Vagina (tissue), 2 donors: Measurements from ENCODE around the gene DNM3. TPM values are rescaled to one million over a fixed set of nuclear protein-coding genes. Genes with fewer than 3 reads are reported as not detected.

ENCODE experiments used
- DNase-seq, 2 donors: peaks; one replicate each; pipeline ENCODE4 v3.0.0-alpha.2; 2017; ENCODE audit errors: extremely low spot score in 2 of 2
- H3K27ac ChIP-seq: fragments of 200-600 bp; sonication (generic); one replicate; pipeline ENCODE4 v1.5.1; 2019
- H3K27me3 ChIP-seq: fragments of 200-600 bp; sonication (generic); one replicate; pipeline ENCODE4 v1.5.1; 2019
- H3K36me3 ChIP-seq, 2 donors: fragments of 200-600 bp; sonication (generic); one replicate each; pipeline ENCODE4 v1.5.1; 2017 to 2019
- H3K4me1 ChIP-seq: fragments of 200-600 bp; sonication (generic); one replicate; pipeline ENCODE4 v1.5.1; 2019
- H3K4me3 ChIP-seq, 2 donors: fragments of 200-600 bp; sonication (generic); 1 replicate in 1 of 2; 2 replicates in 1 of 2; pipeline ENCODE4 v1.5.1; 2016 to 2019
- H3K9me3 ChIP-seq: fragments of 200-600 bp; sonication (generic); one replicate; pipeline ENCODE4 v1.5.1; 2019
- CTCF ChIP-seq, 3 experiments: fragments of 450-650 bp in 2 of 3; fragments of 200-600 bp in 1 of 3; sonication (generic) in 1 of 3; IDR thresholded peaks; one replicate each; pipeline ENCODE4 v1.5.1; 2017 to 2019; ENCODE audit warnings: antibody characterized with exemption in 3 of 3, mild to moderate bottlenecking in 2 of 3, moderate library complexity in 2 of 3
- POLR2A ChIP-seq, 2 donors: fragments of 450-650 bp; IDR thresholded peaks; one replicate each; pipeline ENCODE4 v1.6.1; 2017; ENCODE audit warnings: antibody characterized with exemption in 2 of 2, mild to moderate bottlenecking in 2 of 2, moderate library complexity in 2 of 2
- POLR2AphosphoS5 ChIP-seq, 2 donors: sonication (generic); formaldehyde crosslinking; IDR thresholded peaks; one replicate each; pipeline ENCODE4 v1.9.0; 2017; ENCODE audit warnings: antibody characterized with exemption in 2 of 2, mild to moderate bottlenecking in 2 of 2, low read depth in 1 of 2; ENCODE audit not compliant: insufficient read depth in 1 of 2
- intact Hi-C: fragments of 100-400 bp; cut with DNase I; formaldehyde crosslinking; loops from one replicate; pipeline ENCODE4 v1.15.1; 2023
- microRNA counts, 2 donors: library from miRNA; unstranded; fragments of <30 nt; microRNA quantifications; one replicate each; lab custom pipeline; 2016 to 2017
- microRNA-seq: library from miRNA; unstranded; fragments of <30 nt; microRNA quantifications from one replicate; pipeline ENCODE4, GENCODE V29; 2017; ENCODE audit warnings: borderline number of aligned reads, borderline replicate concordance
- small RNA-seq: library from RNA; depleted of rRNA; stranded (forward); fragments of <200 nt; gene quantifications from one replicate; pipeline ENCODE3, GENCODE V24; 2016
- total RNA-seq: library from RNA; depleted of rRNA; stranded (reverse); fragments of >200 nt; gene quantifications from one replicate; pipeline ENCODE4 v1.2.3, GENCODE V29; 2016

The DNM3 gene
- total RNA-seq, 1 donor from 2014 or later = 15.5 TPM

GRCh38 chr1:172456344-172456769 lies 615.1 kb downstream of the DNM3 start:
- H3K27ac ChIP-seq = no peak overlapping the region
- no peak overlapping the region for H3K4me3 ChIP-seq
- no peaks in the 10 kb centered on the region for H3K27me3 ChIP-seq
- intact Hi-C loops = no loop called here
- no peaks in the 10 kb centered on the region for H3K9me3 ChIP-seq
- H3K36me3 ChIP-seq = no peaks in the 10 kb centered on the region
- DNase-seq = no peak
- TF ChIP-seq POLR2AphosphoS5 (IDR thresholded peaks at IDR 0.05; ENCODE audit: insufficient read depth in 1 of 2, low read depth in 1 of 2) = no peak
- TF ChIP-seq POLR2A (IDR thresholded peaks at IDR 0.05) = no peak
- TF ChIP-seq CTCF (IDR thresholded peaks at IDR 0.05) = no peak
- H3K4me1 ChIP-seq = no peaks in the 10 kb centered on the region

GRCh38 chr1:172457479-172458130 lies 616.3 kb downstream of the DNM3 start:
- intact Hi-C loops = no loop called here
- TF ChIP-seq POLR2AphosphoS5 (IDR thresholded peaks at IDR 0.05; ENCODE audit: insufficient read depth in 1 of 2, low read depth in 1 of 2) (no peak), CTCF (IDR thresholded peaks at IDR 0.05) (no peak)
- no peaks in the 10 kb centered on the region for H3K36me3 ChIP-seq

GRCh38 chr1:172460177-172460576 lies 618.9 kb downstream of the DNM3 start:
- no peaks in the 10 kb centered on the region for H3K27me3 ChIP-seq

More at GRCh38 chr1:172457479-172458130, 616.3 kb downstream of the DNM3 start:
- Histone ChIP-seq H3K9me3 (no peaks in the 10 kb centered on the region), H3K4me3 (no peak overlapping the region), H3K27me3 (no peaks in the 10 kb centered on the region), H3K4me1 (no peaks in the 10 kb centered on the region), H3K27ac (no peak overlapping the region)
- DNase-seq = no peak

GRCh38 chr1:172460887-172461315 lies 619.6 kb downstream of the DNM3 start:
- TF ChIP-seq CTCF (IDR thresholded peaks at IDR 0.05) = no peak
- no peak for TF ChIP-seq POLR2AphosphoS5 (IDR thresholded peaks at IDR 0.05; ENCODE audit: insufficient read depth in 1 of 2, low read depth in 1 of 2)
- no peak for TF ChIP-seq POLR2A (IDR thresholded peaks at IDR 0.05)
- no peaks in the 10 kb centered on the region for H3K9me3 ChIP-seq
- no peak for DNase-seq
- no peak overlapping the region for H3K4me3 ChIP-seq
- H3K4me1 ChIP-seq = no peaks in the 10 kb centered on the region
- H3K36me3 ChIP-seq = no peaks in the 10 kb centered on the region
- H3K27ac ChIP-seq = no peak overlapping the region
- intact Hi-C loops = no loop called here
- H3K27me3 ChIP-seq = no peaks in the 10 kb centered on the region

More at GRCh38 chr1:172460177-172460576, 618.9 kb downstream of the DNM3 start:
- intact Hi-C loops = no loop called here
- Histone ChIP-seq H3K4me1 (no peaks in the 10 kb centered on the region), H3K36me3 (no peaks in the 10 kb centered on the region), H3K9me3 (no peaks in the 10 kb centered on the region), H3K27ac (no peak overlapping the region), H3K4me3 (no peak overlapping the region)
- no peak for DNase-seq
- TF ChIP-seq CTCF (IDR thresholded peaks at IDR 0.05) (no peak), POLR2AphosphoS5 (IDR thresholded peaks at IDR 0.05; ENCODE audit: insufficient read depth in 1 of 2, low read depth in 1 of 2) (peak in 1 of 2 donors; percentile 59)

MicroRNA genes within 50 kb of the gene (microRNA counts, 767-probe panel; counts per million panel counts)
- microRNA hsa-miR-199a-3p+hsa-miR-199b-3p (lab: Ali Mortazavi, UCI) (8,352 to 8,413 counts per million in 2 donors), microRNA hsa-miR-199a-5p (lab: Ali Mortazavi, UCI) (5,527 to 5,794 counts per million in 2 donors), microRNA hsa-miR-214-3p (lab: Ali Mortazavi, UCI) (4,693 to 4,815 counts per million in 2 donors)

Small RNA genes lying within 50 kb of the gene (microRNA-seq; reads per million reads assigned to microRNA genes)
- gene MIR199A2 (43.6 reads per million, percentile 41 among the genes with 10 or more reads in this experiment), gene MIR3120 (not detected)

Small RNA genes lying within 50 kb of the gene (small RNA-seq; reads per million reads assigned to genes)
- 0.77 reads per million for gene MIR199A2
- gene RNU6-157P = not detected

Other genes starting within 250 kb of the DNM3 start
- not detected for gene MYOCOS, start 219.3 kb upstream of the DNM3 start, total RNA-seq
- 19.4 TPM for gene MYOC, start 188.8 kb upstream of the DNM3 start, total RNA-seq
- 8.1 TPM for gene VAMP4, start 99.4 kb upstream of the DNM3 start, total RNA-seq
- 15.5 TPM for gene METTL13, start 59.8 kb upstream of the DNM3 start, total RNA-seq